ENCODE results near the gene NUP107.

DNA sequence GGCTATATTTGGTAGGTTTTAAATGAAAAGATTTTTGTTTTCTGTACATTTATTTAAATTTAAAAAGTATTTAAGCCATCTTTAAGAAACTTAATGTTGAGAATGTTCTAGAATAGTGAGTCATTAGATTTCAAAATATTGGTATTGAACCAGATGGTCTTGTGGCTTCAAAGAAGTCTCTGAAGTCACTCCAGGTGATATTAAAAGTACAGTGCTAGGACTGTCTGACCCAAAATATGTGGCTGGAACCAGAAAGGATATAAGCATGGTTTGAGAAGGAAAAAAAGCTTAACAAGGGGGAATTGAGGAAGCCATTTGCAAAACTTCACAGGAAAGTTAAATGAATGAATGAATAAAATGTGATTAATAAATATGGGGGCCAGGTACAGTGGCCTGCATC lies 92.5 kb downstream of the NUP107 start:
- TF ChIP-seq, protein P1, sequence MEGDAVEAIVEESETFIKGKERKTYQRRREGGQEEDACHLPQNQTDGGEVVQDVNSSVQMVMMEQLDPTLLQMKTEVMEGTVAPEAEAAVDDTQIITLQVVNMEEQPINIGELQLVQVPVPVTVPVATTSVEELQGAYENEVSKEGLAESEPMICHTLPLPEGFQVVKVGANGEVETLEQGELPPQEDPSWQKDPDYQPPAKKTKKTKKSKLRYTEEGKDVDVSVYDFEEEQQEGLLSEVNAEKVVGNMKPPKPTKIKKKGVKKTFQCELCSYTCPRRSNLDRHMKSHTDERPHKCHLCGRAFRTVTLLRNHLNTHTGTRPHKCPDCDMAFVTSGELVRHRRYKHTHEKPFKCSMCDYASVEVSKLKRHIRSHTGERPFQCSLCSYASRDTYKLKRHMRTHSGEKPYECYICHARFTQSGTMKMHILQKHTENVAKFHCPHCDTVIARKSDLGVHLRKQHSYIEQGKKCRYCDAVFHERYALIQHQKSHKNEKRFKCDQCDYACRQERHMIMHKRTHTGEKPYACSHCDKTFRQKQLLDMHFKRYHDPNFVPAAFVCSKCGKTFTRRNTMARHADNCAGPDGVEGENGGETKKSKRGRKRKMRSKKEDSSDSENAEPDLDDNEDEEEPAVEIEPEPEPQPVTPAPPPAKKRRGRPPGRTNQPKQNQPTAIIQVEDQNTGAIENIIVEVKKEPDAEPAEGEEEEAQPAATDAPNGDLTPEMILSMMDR (IDR thresholded peaks at IDR 0.05; ENCODE audit: low read depth, low read length) = no peak
- TF ChIP-seq EZH2phosphoT487 (IDR thresholded peaks at IDR 0.05; ENCODE audit: low read depth) = no peak
